GM18505 (cell line): ENCODE measurements around the gene COG3.

Experiments used
- ATAC-seq: cut with Tn5 transposase; IDR thresholded peaks from one replicate; pipeline ENCODE4 v1.9.1; 2021; ENCODE audit not compliant: unreplicated experiment
- POLR2A ChIP-seq: IDR thresholded peaks from 4 replicates; pipeline ENCODE4 v1.6.1; 2011; ENCODE audit warnings: borderline replicate concordance; ENCODE audit not compliant: insufficient read depth, insufficient read length; ENCODE audit errors: extremely low read depth

COG3 gene

GRCh38 chr13:45503658-45504057, 38.9 kb downstream of the COG3 start:
- TF ChIP-seq POLR2A = no peak
- no peak for ATAC-seq

- no peak for ATAC-seq
- no peak for TF ChIP-seq POLR2A
These were observed 42.1 kb downstream of the COG3 start for GRCh38 chr13:45506811-45507210.

GRCh38 chr13:45508776-45509175, 44.0 kb downstream of the COG3 start:
- no peak for ATAC-seq
- TF ChIP-seq POLR2A = no peak

GRCh38 chr13:45510672-45511071, 45.9 kb downstream of the COG3 start:
- ATAC-seq = no peak
- no peak for TF ChIP-seq POLR2A

GRCh38 chr13:45511310-45512097, 46.8 kb downstream of the COG3 start:
- no peak for TF ChIP-seq POLR2A
- ATAC-seq = no peak

- no peak for TF ChIP-seq POLR2A
- no peak for ATAC-seq
These were observed 47.4 kb downstream of the COG3 start for GRCh38 chr13:45512098-45512496.

GRCh38 chr13:45516757-45517156, 52.0 kb downstream of the COG3 start:
- ATAC-seq = no peak
- TF ChIP-seq POLR2A = no peak

- no peak for TF ChIP-seq POLR2A
- no peak for ATAC-seq
These were observed 53.9 kb downstream of the COG3 start for GRCh38 chr13:45518525-45519245.

- no peak for ATAC-seq
- no peak for TF ChIP-seq POLR2A
These were observed 54.8 kb downstream of the COG3 start for GRCh38 chr13:45519493-45519892.

- TF ChIP-seq POLR2A = no peak
- no peak for ATAC-seq
These were observed 56.6 kb downstream of the COG3 start for GRCh38 chr13:45521297-45521696.

GRCh38 chr13:45522571-45522970, 57.8 kb downstream of the COG3 start:
- no peak for TF ChIP-seq POLR2A
- ATAC-seq = no peak

- no peak for ATAC-seq
These were observed 63.1 kb downstream of the COG3 start for GRCh38 chr13:45527699-45528462.

GRCh38 chr13:45529758-45530157, 65.0 kb downstream of the COG3 start:
- no peak for ATAC-seq
- TF ChIP-seq POLR2A = no peak

More at GRCh38 chr13:45527699-45528462, 63.1 kb downstream of the COG3 start:
- TF ChIP-seq POLR2A = no peak
